Endodermal cell (in vitro differentiated cells): Measurements from ENCODE around the gene PM20D1. TPM values are rescaled to one million over a fixed set of nuclear protein-coding genes. Genes with fewer than 3 reads are reported as not detected.

Source experiments
- DNase-seq: peaks from one replicate; pipeline ENCODE4 v3.0.0-alpha.2; 2017
- H3K27ac ChIP-seq: 2 replicates; pipeline ENCODE4 v1.5.1; 2013; ENCODE audit warnings: mild to moderate bottlenecking, low read depth, low read length, moderate library complexity
- H3K27me3 ChIP-seq: 2 replicates; pipeline ENCODE4 v1.6.1; 2013; ENCODE audit warnings: mild to moderate bottlenecking, low read length, moderate library complexity; ENCODE audit not compliant: insufficient read depth, control insufficient read depth, poor library complexity, severe bottlenecking
- H3K36me3 ChIP-seq: 2 replicates; pipeline ENCODE4 v1.7.0; 2013; ENCODE audit warnings: mild to moderate bottlenecking, low read length, moderate library complexity; ENCODE audit not compliant: control insufficient read depth, insufficient read depth
- H3K4me1 ChIP-seq: one replicate; pipeline ENCODE4 v1.7.0; 2013; ENCODE audit warnings: low read length; ENCODE audit not compliant: control insufficient read depth, insufficient read depth
- H3K4me3 ChIP-seq: 2 replicates; pipeline ENCODE4 v1.5.1; 2013; ENCODE audit warnings: mild to moderate bottlenecking, low read length, moderate library complexity
- H3K9ac ChIP-seq: 2 replicates; pipeline ENCODE4 v1.6.1; 2013; ENCODE audit warnings: mild to moderate bottlenecking, low read length, moderate library complexity; ENCODE audit not compliant: poor library complexity, severe bottlenecking; ENCODE audit errors: extremely low read depth
- H3K9me3 ChIP-seq: 2 replicates; pipeline ENCODE4 v1.6.1; 2013; ENCODE audit warnings: mild to moderate bottlenecking, low read length, moderate library complexity; ENCODE audit not compliant: control insufficient read depth
- H3K27ac Mint-ChIP-seq: 2 replicates; pipeline ENCODE4 v1.8.0; 2020; ENCODE audit warnings: mixed read lengths
- H3K27me3 Mint-ChIP-seq: 2 replicates; pipeline ENCODE4 v1.8.0; 2021; ENCODE audit warnings: mild to moderate bottlenecking, mixed read lengths; ENCODE audit not compliant: insufficient read depth
- H3K36me3 Mint-ChIP-seq: 2 replicates; pipeline ENCODE4 v1.8.0; 2020; ENCODE audit warnings: low read depth, mixed read lengths
- H3K4me1 Mint-ChIP-seq: 2 replicates; pipeline ENCODE4 v1.8.0; 2020; ENCODE audit warnings: mixed read lengths
- H3K4me3 Mint-ChIP-seq: 2 replicates; pipeline ENCODE4 v1.8.0; 2020; ENCODE audit warnings: mild to moderate bottlenecking, moderate library complexity, mixed read lengths
- H3K9me3 Mint-ChIP-seq: 2 replicates; pipeline ENCODE4 v1.8.0; 2020; ENCODE audit warnings: mild to moderate bottlenecking, mixed read lengths
- WGBS, 2 experiments: methylation state at CpG; one replicate each; pipeline versions ENCODE4 v1.1.5 to v1.1.7; 2013; ENCODE audit warnings: missing lambda C conversion rate in 2 of 2, mixed read lengths in 1 of 2; ENCODE audit not compliant: insufficient coverage in 1 of 2, insufficient read length in 1 of 2; 5-methylcytosine and 5-hydroxymethylcytosine counted together
- total RNA-seq, 2 donors: library from RNA; stranded (reverse); fragmentation: NEBNext Ultra II Directional in 1 of 2; extraction: Animal tissue kit (Norgen Biotek cat#: 25700) in 1 of 2; gene quantifications; 2 replicates in 1 of 2; 3 replicates in 1 of 2; pipeline ENCODE4 v1.2.1, GENCODE V29; 2021
- TF ChIP-seq, protein P1 (sequence below): fragments of 200-600 bp; sonication (generic); conservative IDR thresholded peaks from 2 replicates; pipeline ENCODE4 v1.5.0; 2021; ENCODE audit warnings: antibody characterized with exemption, mild to moderate bottlenecking

The PM20D1 gene
- total RNA-seq, 2 donors from 2014 or later = not detected

DNA sequence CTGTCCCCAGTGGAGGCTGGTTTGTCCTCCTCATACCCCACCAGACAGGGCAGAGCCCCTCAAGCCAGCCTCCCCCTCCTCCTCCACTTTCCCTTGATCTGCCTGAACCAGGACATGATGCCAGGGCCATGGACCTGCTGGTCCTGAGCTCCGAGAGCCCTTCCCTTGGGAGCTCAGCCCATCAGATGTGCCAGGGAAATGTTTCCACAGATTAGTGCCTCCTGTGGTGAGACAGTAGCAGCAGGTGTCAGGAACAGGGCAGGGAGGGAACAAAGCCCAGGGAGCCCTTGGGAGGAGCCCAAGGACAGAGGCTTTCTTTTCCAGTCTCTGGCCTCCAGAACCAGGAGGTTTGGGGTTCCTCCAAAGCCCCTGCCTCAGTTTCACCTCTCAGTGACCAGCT, 22.3 kb downstream of the PM20D1 start:
- Histone ChIP-seq H3K4me1 (peaks cover 13% of the 10 kb centered on the region), H3K36me3 (no peaks in the 10 kb centered on the region), H3K9ac (no peak overlapping the region), H3K9me3 (no peaks in the 10 kb centered on the region), H3K27me3 (no peaks in the 10 kb centered on the region), H3K4me3 (peak overlapping the region; percentile 55), H3K27ac (no peak overlapping the region)
- Mint-ChIP-seq H3K9me3 (peaks cover 6% of the 10 kb centered on the region), H3K36me3 (no peaks in the 10 kb centered on the region), H3K27ac (no peak overlapping the region), H3K4me1 (peaks cover 36% of the 10 kb centered on the region), H3K27me3 (peaks cover 4% of the 10 kb centered on the region), H3K4me3 (no peak overlapping the region)
- peak; percentile 75 for DNase-seq
- TF ChIP-seq, protein P1, sequence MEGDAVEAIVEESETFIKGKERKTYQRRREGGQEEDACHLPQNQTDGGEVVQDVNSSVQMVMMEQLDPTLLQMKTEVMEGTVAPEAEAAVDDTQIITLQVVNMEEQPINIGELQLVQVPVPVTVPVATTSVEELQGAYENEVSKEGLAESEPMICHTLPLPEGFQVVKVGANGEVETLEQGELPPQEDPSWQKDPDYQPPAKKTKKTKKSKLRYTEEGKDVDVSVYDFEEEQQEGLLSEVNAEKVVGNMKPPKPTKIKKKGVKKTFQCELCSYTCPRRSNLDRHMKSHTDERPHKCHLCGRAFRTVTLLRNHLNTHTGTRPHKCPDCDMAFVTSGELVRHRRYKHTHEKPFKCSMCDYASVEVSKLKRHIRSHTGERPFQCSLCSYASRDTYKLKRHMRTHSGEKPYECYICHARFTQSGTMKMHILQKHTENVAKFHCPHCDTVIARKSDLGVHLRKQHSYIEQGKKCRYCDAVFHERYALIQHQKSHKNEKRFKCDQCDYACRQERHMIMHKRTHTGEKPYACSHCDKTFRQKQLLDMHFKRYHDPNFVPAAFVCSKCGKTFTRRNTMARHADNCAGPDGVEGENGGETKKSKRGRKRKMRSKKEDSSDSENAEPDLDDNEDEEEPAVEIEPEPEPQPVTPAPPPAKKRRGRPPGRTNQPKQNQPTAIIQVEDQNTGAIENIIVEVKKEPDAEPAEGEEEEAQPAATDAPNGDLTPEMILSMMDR = no peak
- 63% methylated on average over 1 of the region's 1 CpG; no CpG with 5 or more reads in 1 of the 2 experiments for WGBS, 2 experiments

- H3K4me1 ChIP-seq = peaks cover 13% of the 10 kb centered on the region
- Mint-ChIP-seq H3K4me1 (peaks cover 36% of the 10 kb centered on the region), H3K27me3 (peaks cover 4% of the 10 kb centered on the region), H3K27ac (no peak overlapping the region), H3K4me3 (no peak overlapping the region), H3K9me3 (peaks cover 6% of the 10 kb centered on the region), H3K36me3 (no peaks in the 10 kb centered on the region)
- H3K27me3 ChIP-seq = no peaks in the 10 kb centered on the region
- TF ChIP-seq, protein P1 = no peak
- H3K27ac ChIP-seq = no peak overlapping the region
- no peaks in the 10 kb centered on the region for H3K9me3 ChIP-seq
- H3K9ac ChIP-seq = no peak overlapping the region
- H3K36me3 ChIP-seq = no peaks in the 10 kb centered on the region
- WGBS, 2 experiments = 94% methylated on average over 2 to 3 of the region's 3 CpGs
- no peak overlapping the region for H3K4me3 ChIP-seq
- DNase-seq = no peak
These were observed 22.9 kb downstream of the PM20D1 start for GRCh38 chr1:205826995-205827394.

- WGBS, 2 experiments = 70 to 75% methylated on average over 6 to 8 of the region's 8 CpGs
- no peak for DNase-seq
- Histone ChIP-seq H3K27me3 (no peaks in the 10 kb centered on the region), H3K36me3 (no peaks in the 10 kb centered on the region), H3K27ac (no peak overlapping the region), H3K9ac (no peak overlapping the region), H3K9me3 (no peaks in the 10 kb centered on the region), H3K4me3 (peak overlapping the region; percentile 11), H3K4me1 (peaks cover 13% of the 10 kb centered on the region)
- Mint-ChIP-seq H3K27ac (no peak overlapping the region), H3K36me3 (no peaks in the 10 kb centered on the region), H3K4me1 (peaks cover 36% of the 10 kb centered on the region), H3K9me3 (peaks cover 6% of the 10 kb centered on the region), H3K27me3 (peaks cover 4% of the 10 kb centered on the region), H3K4me3 (no peak overlapping the region)
- TF ChIP-seq, protein P1 = no peak
These were observed 23.7 kb downstream of the PM20D1 start for GRCh38 chr1:205826016-205826806.
